Measurements from ENCODE around the gene FIZ1.

Gene FIZ1

GRCh38 chr19:55635334-55635717 is 36.0 kb upstream of the FIZ1 start:
- no peak for DNase-seq (ENCODE audit: low spot score)

- no peak for DNase-seq (ENCODE audit: low spot score)
Observed at GRCh38 chr19:55633861-55634260, 34.5 kb upstream of the FIZ1 start.

- peak; percentile 93 for DNase-seq (ENCODE audit: low spot score)
Observed at GRCh38 chr19:55632463-55632834, 33.1 kb upstream of the FIZ1 start.

GRCh38 chr19:55626350-55626749 is 27.0 kb upstream of the FIZ1 start:
- no peak for DNase-seq (ENCODE audit: low spot score)

GRCh38 chr19:55625004-55625326 is 25.6 kb upstream of the FIZ1 start:
- no peak for DNase-seq (ENCODE audit: low spot score)

- peak; percentile 97 for DNase-seq (ENCODE audit: low spot score)
Observed at GRCh38 chr19:55624109-55625003, 25.0 kb upstream of the FIZ1 start, which contains the start of gene ZNF784. Gene ZNF784 (minus strand): TSS chr19:55624566. CDS start chr19:55624561, 5 bp downstream.

- DNase-seq (ENCODE audit: low spot score) = no peak
Observed at GRCh38 chr19:55623561-55623960, 24.2 kb upstream of the FIZ1 start.

GRCh38 chr19:55623130-55623529 is 23.8 kb upstream of the FIZ1 start:
- DNase-seq (ENCODE audit: low spot score) = no peak

GRCh38 chr19:55622242-55622969 is 23.1 kb upstream of the FIZ1 start:
- DNase-seq (ENCODE audit: low spot score) = no peak

- no peak for DNase-seq (ENCODE audit: low spot score)
Observed at GRCh38 chr19:55621673-55622231, 22.4 kb upstream of the FIZ1 start.

- DNase-seq (ENCODE audit: low spot score) = no peak
Observed at GRCh38 chr19:55621205-55621672, 21.9 kb upstream of the FIZ1 start.

GRCh38 chr19:55620410-55621204 is 21.3 kb upstream of the FIZ1 start:
- DNase-seq (ENCODE audit: low spot score) = no peak

- no peak for DNase-seq (ENCODE audit: low spot score)
Observed at GRCh38 chr19:55619286-55619685, 20.0 kb upstream of the FIZ1 start.

- DNase-seq (ENCODE audit: low spot score) = no peak
Observed at GRCh38 chr19:55618426-55618825, 19.1 kb upstream of the FIZ1 start.

GRCh38 chr19:55617426-55617825 is 18.1 kb upstream of the FIZ1 start:
- DNase-seq (ENCODE audit: low spot score) = no peak

- no peak for DNase-seq (ENCODE audit: low spot score)
Observed at GRCh38 chr19:55616395-55616875, 17.1 kb upstream of the FIZ1 start.

- DNase-seq (ENCODE audit: low spot score) = no peak
Observed at GRCh38 chr19:55615543-55616394, 16.5 kb upstream of the FIZ1 start.

- DNase-seq (ENCODE audit: low spot score) = no peak
Observed at GRCh38 chr19:55614711-55615542, 15.6 kb upstream of the FIZ1 start.

GRCh38 chr19:55613930-55614710 is 14.8 kb upstream of the FIZ1 start:
- DNase-seq (ENCODE audit: low spot score) = no peak

Measured in hematopoietic multipotent progenitor cell treated with erythropoietin and hydrocortisone succinate and interleukin-3 and kit ligand, for 15 days (in vitro differentiated cells).